RWPE2 (cell line): ENCODE data around the gene HDDC3.

Source experiments
- ATAC-seq: fragments of 200-7000 bp; cut with Tn5 transposase; 3 replicates; pipeline ENCODE4 v1.9.1; 2021; ENCODE audit warnings: low read depth
- DNase-seq: peaks from one replicate; pipeline ENCODE4 v3.0.0-alpha.2; 2020; ENCODE audit warnings: low spot score
- H3K27ac ChIP-seq: fragments of 450-650 bp; 2 replicates; pipeline ENCODE4 v1.5.1; 2017; ENCODE audit warnings: mild to moderate bottlenecking; ENCODE audit not compliant: poor library complexity, severe bottlenecking
- H3K27me3 ChIP-seq: fragments of 250-450 bp; sonication (Bioruptor Pico); 2 replicates; pipeline ENCODE4 v1.5.1; 2021; ENCODE audit warnings: mild to moderate bottlenecking, moderate library complexity; ENCODE audit not compliant: insufficient read depth, poor library complexity, severe bottlenecking
- H3K36me3 ChIP-seq: fragments of 250-450 bp; sonication (Bioruptor Pico); 2 replicates; pipeline ENCODE4 v1.5.1; 2020; ENCODE audit warnings: low read depth, mild to moderate bottlenecking, moderate library complexity
- H3K4me1 ChIP-seq: fragments of 250-450 bp; sonication (Bioruptor Pico); 2 replicates; pipeline ENCODE4 v1.5.1; 2021; ENCODE audit warnings: mild to moderate bottlenecking, moderate library complexity; ENCODE audit not compliant: insufficient read depth, poor library complexity, severe bottlenecking
- H3K4me3 ChIP-seq: fragments of 250-450 bp; sonication (Bioruptor Pico); 2 replicates; pipeline ENCODE4 v1.5.1; 2021; ENCODE audit warnings: mild to moderate bottlenecking, moderate library complexity; ENCODE audit not compliant: severe bottlenecking
- H3K9me3 ChIP-seq: fragments of 250-450 bp; sonication (Bioruptor Pico); 2 replicates; pipeline ENCODE4 v1.5.1; 2021; ENCODE audit warnings: mild to moderate bottlenecking, moderate library complexity; ENCODE audit not compliant: severe bottlenecking
- TF ChIP-seq, protein P1 (sequence below): fragments of 450-650 bp; IDR thresholded peaks from one replicate; pipeline ENCODE4 v1.5.1; 2017; ENCODE audit warnings: mild to moderate bottlenecking, moderate library complexity; ENCODE audit not compliant: poor library complexity, severe bottlenecking

Gene HDDC3

DNA sequence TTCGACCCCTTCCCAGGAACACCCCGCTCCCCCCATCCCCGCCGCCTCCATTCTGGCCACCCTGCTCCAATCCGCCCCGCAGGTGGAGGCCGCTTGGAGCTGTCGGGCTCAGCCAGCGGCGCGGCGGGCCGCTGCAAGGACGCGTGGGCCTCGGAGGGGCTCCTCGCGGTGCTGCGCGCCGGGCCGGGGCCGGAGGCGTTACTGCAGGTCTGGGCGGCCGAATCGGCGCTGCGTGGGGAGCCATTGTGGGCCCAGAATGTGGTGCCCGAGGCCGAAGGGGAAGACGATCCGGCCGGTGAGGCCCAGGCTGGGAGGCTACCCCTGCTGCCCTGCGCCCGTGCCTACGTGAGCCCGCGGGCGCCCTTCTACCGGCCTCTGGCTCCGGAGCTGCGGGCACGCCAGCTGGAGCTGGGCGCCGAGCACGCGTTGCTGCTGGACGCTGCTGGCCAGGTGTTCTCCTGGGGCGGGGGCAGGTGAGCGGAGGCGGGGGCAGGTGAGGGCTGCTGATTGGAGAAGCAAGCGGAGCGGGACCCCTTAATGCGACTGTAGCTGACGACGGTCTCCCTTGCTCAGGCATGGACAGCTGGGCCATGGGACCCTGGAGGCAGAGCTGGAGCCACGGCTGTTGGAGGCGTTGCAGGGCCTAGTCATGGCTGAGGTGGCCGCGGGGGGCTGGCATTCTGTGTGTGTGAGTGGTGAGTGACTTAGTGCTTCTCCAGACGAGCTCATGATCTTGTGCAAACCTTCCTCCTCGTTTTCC, 24.9 kb upstream of the HDDC3 start:
- DNase-seq = no peak
- ATAC-seq = peak; percentile 5
- peaks cover 5% of the 10 kb centered on the region for H3K4me1 ChIP-seq
- peaks cover 44% of the 10 kb centered on the region for H3K36me3 ChIP-seq
- H3K27ac ChIP-seq = peak overlapping the region; percentile 76
- H3K27me3 ChIP-seq = no peaks in the 10 kb centered on the region
- peak overlapping the region; percentile 56 for H3K4me3 ChIP-seq
- H3K9me3 ChIP-seq = no peaks in the 10 kb centered on the region
- TF ChIP-seq, protein P1, sequence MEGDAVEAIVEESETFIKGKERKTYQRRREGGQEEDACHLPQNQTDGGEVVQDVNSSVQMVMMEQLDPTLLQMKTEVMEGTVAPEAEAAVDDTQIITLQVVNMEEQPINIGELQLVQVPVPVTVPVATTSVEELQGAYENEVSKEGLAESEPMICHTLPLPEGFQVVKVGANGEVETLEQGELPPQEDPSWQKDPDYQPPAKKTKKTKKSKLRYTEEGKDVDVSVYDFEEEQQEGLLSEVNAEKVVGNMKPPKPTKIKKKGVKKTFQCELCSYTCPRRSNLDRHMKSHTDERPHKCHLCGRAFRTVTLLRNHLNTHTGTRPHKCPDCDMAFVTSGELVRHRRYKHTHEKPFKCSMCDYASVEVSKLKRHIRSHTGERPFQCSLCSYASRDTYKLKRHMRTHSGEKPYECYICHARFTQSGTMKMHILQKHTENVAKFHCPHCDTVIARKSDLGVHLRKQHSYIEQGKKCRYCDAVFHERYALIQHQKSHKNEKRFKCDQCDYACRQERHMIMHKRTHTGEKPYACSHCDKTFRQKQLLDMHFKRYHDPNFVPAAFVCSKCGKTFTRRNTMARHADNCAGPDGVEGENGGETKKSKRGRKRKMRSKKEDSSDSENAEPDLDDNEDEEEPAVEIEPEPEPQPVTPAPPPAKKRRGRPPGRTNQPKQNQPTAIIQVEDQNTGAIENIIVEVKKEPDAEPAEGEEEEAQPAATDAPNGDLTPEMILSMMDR = no peak

GRCh38 chr15:90956274-90957030, 24.1 kb upstream of the HDDC3 start:
- ATAC-seq (peak; percentile 35), DNase-seq (no peak)
- Histone ChIP-seq H3K27ac (peak overlapping the region; percentile 76), H3K4me3 (peak overlapping the region; percentile 56), H3K27me3 (no peaks in the 10 kb centered on the region), H3K36me3 (peaks cover 43% of the 10 kb centered on the region), H3K9me3 (no peaks in the 10 kb centered on the region), H3K4me1 (peaks cover 5% of the 10 kb centered on the region)
- TF ChIP-seq, protein P1 = peak; percentile 100

DNA sequence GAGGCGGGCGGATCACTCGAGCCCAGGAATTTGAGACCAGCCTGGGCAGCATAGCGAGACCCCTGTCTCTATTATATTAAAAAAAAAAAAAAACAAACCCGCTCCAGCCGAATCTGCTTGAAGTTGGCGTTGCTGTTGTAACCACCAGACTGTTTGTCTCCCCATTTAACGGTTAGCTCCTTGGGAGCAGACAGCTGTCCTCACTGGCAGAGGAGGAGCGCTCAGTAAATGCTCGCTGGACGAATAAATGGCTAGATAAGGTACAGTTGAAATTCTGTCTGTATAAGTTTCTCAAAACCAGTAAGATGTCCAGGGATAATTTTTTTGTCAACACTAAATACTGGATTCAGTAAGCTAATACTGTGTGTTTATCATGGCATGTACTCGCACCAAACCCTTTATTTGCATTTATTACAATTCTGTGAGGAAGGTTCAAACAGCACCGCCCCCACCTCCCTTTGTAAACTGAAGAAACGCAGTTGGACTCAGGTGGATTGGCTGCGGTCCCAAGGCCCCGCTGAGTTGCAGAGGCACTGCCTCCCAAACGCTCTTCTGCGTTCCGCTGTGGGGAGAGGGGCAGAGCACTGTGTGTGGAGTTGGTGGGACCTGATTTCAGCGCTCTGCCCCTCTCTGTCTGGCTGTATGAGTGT, 23.4 kb upstream of the HDDC3 start:
- H3K4me1 ChIP-seq = peaks cover 5% of the 10 kb centered on the region
- TF ChIP-seq, protein P1 = no peak
- peak overlapping the region; percentile 76 for H3K27ac ChIP-seq
- ATAC-seq = no peak
- no peaks in the 10 kb centered on the region for H3K9me3 ChIP-seq
- H3K27me3 ChIP-seq = no peaks in the 10 kb centered on the region
- peaks cover 43% of the 10 kb centered on the region for H3K36me3 ChIP-seq
- peak overlapping the region; percentile 56 for H3K4me3 ChIP-seq
- no peak for DNase-seq

- DNase-seq = peak; percentile 99
- Histone ChIP-seq H3K27me3 (no peaks in the 10 kb centered on the region), H3K36me3 (peaks cover 43% of the 10 kb centered on the region), H3K9me3 (no peaks in the 10 kb centered on the region), H3K4me3 (peak within 1 kb of the TSS; percentile 56), H3K27ac (peak within 1 kb of the TSS; percentile 76), H3K4me1 (peaks cover 5% of the 10 kb centered on the region)
- peak; percentile 87 for ATAC-seq
- TF ChIP-seq, protein P1 = no peak
These were observed 22.6 kb upstream of the HDDC3 start, which contains the start of gene RCCD1 for GRCh38 chr15:90954712-90955623. TSS of gene RCCD1 (plus strand) at chr15:90954884. CDS start at chr15:90956735, 1,851 bp downstream.
